ENCODE results near the gene CLSTN2.
A peak's percentile ranks its signal among the peaks of the same experiment; 100 is the strongest.

The CLSTN2 gene

DNA sequence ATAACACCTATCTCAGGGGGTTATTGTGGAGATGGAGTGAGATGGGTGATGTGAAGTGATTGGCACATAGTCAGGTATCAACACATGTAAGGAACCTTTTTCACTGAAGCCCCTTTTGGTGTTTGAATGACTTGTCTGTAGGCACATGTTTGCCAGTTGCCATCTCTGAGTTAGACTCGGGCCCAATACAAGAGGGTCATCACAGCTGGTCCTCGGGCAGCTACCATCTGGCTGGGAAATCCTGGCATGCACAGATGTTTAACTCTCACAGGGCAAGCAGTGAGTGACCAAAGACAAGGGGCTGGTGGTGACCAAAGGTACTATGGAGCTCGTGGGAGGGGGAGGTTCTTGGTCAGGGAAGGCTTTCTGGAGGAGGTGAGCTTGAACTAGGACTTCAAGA is 118.8 kb downstream of the CLSTN2 start:
- DNase-seq = no peak

DNA sequence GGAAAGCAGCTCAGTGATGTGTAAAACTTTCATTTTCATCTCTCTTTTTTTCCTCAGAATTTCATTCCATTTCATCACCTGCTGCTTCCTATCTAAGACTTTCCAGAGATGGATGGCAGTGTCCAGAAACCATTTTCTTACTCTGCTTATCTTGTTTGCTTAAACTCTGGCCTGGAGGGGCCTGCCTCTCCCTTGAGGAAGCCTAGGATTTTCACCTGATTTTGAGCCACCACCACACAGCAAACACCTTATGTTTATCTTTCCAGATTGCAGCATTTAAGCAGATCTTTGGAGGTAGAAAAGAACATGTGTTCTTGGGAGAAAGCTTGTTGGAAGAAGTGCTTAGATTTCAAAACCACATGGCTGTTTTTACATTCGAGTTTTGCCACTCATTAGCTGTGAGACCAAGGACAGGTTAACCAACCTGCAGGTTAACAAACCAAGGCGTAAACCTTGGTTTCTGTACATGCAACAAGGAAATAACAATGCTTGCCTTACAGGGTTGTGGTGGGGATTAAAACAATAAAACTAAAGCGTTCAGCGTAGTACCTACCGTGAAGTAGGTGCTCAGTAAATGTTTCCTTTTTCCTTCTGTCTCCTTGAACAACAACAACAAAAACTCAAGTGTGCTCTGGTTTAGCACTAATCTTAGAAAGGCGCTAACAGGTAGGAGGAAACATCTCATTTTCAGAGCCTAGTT is 120.3 kb downstream of the CLSTN2 start:
- DNase-seq = no peak

DNA sequence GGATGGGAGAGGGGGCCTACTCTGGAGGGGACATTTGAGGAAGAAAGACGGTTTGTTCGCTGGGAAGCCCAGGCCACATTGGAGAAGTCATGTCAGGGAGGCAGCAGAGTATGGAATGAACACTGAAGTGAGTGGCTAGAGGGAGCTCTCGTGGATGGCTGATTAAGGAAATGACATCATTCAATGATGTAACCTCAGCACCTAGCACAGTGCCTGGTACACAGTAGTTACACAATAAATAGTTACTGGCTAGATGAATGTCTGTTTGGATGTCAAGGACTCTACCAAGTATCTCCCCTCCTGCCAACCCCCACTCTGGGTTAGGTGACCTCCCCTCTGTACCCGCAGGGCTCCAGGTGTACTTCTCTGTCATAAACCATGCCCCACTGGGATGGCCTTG is 121.1 kb downstream of the CLSTN2 start:
- DNase-seq = no peak

DNA sequence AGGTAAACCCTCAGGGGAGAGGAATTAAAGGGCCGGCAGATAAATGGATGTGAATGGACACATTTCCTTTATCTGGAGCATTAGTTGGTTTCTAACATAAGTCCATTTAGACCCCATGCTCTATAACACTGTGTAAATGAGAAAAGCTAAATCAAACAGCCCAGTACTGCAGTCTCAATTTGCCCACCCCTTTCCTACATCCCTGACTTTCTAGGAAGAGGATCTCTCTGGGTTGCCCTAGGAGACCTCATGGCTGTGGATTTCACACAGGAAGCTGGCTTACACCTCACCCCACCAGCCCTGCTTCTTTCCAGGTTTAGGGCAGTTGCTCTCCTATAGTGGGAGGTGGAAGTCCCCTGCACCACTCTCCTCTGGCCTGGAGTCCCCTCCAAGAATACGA is 126.2 kb downstream of the CLSTN2 start:
- DNase-seq = no peak

DNA sequence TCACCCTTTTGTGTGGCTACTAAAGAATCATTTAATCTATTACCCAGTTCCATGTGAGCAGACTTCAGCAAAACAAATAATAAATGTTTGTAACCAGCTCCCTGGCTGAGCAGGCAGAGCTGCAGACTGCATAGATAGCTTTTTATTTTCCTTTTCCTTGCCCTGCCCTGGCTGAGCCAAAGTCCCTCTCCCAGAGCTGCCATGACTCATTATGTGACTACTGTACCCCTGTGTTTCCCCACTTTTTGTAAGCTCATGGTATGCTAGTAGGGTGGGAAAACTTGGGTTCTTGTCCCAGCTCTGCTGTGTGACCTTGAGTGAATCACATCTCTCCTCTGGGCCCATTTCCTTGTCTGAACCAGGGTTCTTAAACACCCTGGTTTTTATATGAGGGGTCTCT is 127.5 kb downstream of the CLSTN2 start:
- no peak for DNase-seq

DNA sequence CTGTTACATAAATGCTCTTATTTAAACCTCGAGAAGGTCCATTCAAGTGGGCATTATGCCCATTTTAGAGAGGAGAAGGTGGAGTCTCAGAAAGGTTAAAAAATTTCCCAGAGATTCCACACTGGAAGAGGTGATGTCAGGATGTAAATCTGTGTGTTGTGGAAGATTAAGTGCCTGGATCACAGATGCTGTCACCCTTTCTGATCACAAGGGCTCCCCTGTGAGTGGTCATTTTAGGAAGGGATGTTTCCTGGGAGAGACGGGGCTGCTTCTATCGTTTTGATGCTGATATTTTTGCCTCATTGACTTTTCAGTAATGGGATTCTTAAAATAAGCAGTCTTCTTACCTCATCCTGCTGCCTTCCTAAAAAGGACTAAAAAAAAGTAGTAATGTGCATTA is 132.5 kb downstream of the CLSTN2 start:
- no peak for DNase-seq

DNA sequence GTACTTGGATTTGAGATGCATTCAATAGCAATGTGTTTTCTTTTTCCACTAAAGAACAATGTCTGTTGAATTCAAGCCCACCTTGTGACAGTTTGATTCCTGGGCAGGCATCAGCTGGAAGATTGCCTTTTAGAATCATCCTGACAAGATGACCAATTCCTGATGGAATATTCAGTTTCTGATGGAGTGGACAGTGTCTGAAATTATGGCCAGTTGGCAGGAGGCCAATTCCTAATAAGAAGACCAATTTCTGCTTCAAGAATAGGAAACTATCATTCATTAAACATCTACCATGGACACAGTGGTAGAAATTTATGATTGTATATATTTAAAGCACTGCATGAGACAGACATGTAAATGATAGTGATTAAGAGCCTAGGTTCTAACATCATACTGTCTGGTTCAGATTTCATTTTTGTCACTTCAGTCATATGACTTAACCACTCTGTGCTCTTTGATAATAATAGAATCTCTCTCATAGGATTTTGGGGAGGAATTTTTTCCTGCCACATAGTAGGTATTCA is 133.6 kb downstream of the CLSTN2 start:
- DNase-seq = peak; percentile 50

DNA sequence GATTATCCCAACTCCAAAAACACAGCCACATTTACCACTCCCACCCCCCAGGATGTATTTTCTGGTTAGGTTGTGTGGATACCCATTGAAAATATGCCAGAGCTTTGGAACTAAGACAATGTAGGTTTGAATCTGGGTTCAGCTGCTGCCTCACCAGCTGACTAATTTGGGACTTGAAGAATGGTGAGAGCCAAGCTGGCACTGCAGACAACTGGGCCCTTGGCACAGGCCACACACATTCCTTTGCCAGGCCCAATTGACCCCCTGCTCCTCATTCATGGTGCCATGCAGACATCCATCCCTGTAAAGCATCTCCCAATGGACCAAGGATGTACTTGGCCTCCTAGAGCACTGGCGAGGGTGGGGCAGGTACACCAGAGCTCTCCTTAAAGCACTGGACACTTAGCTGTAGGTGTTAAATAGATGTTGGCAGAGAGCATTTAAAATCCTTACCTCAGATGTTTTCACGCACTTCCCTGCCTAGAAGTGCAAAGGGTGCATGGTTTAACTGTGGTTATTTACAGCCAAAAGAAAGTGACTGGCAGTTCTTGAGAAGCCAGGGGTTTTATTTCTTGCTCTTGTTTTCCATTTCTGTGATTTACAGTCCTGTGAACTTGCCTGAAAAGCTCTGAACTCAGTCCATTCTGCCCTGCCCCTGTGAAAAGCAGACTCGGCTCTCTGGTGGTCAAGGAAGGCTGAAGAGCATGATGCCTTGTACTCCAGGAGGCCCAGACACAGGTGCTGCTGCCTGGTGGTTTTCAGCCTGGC is 138.5 kb downstream of the CLSTN2 start:
- DNase-seq = peak; percentile 49

DNA sequence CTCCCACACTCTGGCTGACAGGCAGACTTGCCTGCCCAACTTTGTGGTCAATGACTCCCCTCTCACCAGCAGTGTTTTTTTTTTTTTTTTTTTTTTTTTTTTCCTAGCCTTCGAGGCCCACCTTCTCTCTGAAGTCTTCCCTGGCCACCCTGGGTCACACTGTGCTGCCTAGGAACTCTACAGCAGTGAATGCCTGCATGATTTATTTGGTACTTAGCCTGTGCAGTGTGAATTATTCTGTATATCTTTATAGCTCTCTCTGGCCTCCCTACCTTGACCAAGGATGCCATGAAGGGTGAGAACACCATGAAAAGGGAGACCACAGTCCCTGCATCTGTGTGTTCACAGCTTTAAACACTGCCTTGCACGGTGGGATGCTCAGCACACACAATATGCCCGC is 141.6 kb downstream of the CLSTN2 start:
- no peak for DNase-seq

DNA sequence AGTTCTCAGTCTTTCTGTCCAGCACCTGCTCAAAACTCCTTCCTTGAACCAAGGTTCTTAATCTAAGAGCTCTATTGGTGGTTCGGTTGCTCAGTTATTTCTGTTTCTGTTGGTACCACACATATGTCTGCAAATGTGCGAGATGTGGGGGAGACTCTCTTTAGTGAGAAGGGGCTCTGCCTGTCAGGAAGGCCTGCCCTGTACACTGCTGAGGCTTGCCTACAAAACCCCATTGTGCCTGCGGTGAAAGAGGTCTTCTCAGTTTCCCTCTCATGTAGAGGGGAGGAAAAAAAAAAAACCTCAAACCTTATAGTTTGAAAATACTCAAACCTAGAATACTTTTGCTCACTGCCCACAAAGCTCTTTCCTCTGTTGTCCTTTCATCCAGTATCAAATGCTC is 142.4 kb downstream of the CLSTN2 start:
- no peak for DNase-seq

DNA sequence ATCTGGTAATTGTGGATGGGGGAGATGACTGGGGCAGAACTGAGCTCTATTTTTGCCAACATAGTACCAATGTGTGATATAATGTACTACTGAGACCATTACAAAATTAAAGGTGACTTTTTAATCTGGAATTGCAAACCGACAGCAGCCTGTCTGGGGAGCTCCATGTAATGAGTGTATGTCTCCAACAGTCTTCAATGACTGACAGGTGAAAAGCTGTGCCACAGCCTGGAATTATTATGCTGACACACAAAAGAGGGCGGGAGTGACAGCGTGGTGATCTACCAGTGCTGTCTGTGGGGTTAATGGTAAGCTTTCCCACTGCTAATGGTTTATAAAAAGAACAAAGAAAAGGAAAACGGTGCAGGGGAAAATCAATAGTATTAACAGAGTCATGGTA is 143.4 kb downstream of the CLSTN2 start:
- DNase-seq = peak; percentile 5

DNA sequence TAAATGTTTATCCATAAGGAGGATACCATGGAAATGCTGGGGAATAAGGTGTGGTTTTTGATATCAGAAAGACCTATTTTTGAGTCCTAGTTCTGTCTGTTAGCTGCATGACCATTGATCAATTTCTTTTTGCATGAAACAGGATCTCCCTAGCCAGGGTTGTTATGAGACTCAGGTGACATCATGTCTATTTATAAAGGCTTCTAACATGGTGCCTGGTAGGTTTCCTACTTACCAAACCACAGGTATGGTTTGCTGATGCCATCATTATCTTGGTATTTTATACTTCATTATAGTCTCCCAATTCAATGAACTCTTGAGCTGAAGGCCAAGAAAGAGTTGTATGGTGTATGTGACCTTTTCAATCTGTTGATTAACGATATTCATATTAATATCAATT is 144.0 kb downstream of the CLSTN2 start:
- no peak for DNase-seq

DNA sequence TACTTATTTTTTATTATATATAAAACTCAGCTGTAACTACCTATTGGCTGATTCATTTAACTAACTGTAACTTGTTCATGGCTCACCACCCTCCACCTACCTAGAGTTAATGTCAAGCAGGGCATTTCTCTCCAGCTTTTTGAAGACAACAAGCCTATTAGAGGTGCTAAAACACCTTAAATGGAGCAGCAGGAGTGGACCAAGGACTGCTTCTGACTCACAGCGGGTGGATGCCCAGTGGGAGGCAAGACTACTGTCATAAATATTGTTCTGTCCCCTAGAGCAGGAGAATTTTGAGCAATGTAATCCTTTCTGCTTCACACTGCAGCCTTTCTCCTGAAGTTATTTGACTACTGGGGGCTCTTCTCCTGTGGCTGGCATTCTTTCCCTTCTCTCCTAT is 146.9 kb downstream of the CLSTN2 start:
- peak; percentile 56 for DNase-seq

DNA sequence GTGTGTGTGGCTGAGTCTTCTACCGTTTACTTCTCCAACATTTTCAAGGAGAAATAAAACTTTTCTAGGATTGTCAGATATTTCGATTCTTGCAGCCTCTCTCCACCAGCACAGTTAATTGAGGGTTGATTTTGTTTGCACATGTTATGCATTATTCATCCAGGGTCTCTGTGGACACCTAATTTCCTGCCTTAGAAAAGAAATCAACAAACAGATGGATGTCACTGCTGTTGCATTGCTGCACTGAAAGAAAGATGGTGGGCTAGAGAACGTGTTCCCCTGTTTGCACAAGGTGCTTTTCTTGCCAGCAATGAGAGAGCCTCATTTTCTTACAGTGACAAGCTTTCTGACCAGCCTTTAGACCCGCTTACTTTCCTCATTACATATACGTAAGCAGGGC is 150.0 kb downstream of the CLSTN2 start:
- peak; percentile 72 for DNase-seq

DNA sequence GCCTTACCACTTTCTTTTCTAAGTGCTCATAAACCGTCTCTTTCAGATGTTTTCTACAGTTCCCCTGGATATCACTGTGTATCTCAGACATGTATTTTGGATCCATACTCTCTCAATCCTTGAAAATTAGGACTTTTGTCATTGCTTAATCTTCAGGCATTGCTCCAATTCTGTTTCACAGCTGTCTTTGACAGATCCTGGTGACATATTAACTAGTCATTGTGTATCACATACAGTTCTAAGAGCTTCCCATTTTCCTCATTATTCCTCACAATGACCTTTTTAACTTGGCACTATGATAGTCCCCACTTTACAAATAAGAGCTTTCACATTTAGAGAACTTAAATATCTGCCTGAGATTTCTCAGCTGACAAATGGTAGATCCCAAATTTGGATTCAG is 151.7 kb downstream of the CLSTN2 start:
- DNase-seq = no peak

DNA sequence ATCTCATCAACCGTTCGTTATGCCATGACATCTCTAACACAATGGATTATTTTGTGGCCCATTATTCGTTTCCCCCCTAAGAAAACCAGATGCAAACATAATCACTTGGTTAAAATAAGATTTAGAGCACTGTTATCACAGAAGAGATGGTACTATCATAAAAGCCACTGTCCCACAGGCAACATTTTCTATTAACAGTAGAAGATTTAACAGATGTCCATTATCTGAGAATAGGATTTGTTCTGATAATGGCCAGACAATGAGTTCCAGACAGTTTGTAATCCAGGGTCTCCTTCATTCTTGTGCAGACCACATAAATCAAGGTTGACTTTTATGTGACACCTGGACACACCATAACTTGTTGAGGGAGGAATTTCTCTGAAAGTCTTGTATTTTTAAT is 153.1 kb downstream of the CLSTN2 start:
- DNase-seq = no peak

DNA sequence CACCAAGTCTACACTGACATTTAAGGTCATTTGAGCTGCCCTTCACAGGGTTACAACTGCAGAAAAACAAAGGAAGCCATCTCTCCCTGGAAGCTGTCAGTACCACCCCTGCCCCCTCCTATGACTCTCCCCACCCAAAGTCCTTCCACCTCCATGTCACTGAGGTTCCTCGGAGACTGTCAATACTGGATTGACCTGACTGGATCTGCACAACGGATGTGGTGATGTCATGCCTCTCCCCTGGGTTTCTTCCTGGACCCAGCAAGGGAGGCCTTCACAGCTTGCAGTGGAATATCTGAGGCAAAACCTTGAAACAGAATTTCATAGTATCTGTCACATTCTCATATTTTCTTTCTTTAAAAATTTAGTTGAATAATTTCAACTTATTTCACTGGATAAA is 153.5 kb downstream of the CLSTN2 start:
- no peak for DNase-seq

DNA sequence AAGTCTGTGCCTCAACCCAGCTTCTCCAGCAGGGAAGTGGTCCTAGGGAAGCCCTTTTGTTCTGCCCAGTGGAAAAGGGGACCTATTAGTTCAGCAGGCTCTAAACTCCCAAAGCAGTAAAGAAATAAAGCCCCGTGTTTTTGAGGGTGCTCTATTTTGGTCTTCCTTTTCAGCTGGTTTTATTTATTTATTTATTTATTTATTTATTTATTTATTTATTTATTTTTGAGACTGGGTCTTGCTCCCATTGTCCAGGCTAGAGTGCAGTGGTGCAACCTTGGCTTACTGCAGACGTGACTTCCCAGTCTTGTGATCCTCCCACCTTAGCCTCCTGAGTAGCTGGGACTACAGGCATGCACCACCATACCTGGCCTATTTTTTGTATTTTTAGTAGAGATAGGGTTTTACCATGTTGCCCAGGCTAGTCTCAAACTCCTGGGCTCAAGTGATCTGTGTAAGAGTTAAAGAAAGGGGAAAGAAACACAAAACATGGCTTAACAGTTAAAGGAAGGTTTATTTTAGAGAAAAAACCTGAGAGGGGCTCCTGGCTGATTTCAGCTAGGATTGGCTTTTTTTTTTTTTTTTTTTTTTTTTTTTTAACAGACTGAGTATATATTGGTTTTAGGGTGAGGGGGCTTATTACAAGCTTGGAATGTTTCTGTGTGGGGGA is 154.6 kb downstream of the CLSTN2 start:
- no peak for DNase-seq

DNA sequence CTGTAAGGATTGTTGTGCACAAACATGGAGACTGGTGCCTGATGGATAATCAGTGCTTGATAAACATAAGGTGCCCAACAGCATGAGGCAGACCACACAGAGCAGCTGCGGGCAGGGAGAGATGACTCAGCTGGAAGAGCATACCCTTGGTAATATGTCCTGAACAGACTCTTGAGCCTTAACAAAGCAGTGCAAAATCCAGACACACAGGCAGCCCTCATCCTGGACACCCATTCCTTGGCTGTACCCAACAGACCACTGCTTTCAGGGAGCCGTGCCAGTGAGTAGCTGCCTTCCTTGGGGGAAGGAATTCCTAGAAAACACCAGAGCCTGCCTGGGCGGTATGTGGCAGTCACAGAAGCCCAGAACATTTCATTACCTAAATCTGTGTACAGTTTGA is 156.2 kb downstream of the CLSTN2 start:
- DNase-seq = peak; percentile 9

DNA sequence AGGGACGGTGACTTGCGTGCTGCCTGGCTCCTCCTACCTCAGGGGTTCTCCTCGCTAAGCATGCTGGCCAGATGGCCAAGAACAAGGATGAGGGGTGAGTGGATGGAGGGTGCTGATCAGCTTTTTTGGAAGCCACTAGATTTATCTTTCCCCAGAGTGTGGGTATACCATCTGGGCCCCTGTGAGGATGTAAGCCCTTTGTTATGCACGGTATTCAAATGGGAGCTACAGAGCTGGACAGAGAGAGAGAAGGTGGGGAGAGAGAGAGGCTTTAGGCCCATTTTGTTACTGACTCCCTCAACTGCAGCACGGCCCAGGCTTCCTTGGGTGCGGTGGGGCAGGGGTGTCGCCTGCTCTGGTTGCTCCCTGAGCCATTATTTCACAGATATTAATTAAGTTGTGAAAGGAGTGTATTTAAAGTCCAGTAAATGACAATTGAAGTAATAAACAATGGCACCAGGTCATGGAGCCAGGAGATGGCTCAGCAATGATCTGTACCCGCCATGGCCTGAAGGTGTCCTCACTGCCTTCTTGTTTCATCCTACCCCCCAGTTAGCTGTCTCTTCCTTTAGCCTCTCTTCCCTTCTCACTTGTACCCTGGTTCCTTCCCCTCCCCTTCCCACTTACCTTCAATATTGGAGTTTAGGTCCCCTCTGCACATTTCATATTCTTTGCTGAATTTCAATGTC is 158.0 kb downstream of the CLSTN2 start:
- peak; percentile 71 for DNase-seq

DNA sequence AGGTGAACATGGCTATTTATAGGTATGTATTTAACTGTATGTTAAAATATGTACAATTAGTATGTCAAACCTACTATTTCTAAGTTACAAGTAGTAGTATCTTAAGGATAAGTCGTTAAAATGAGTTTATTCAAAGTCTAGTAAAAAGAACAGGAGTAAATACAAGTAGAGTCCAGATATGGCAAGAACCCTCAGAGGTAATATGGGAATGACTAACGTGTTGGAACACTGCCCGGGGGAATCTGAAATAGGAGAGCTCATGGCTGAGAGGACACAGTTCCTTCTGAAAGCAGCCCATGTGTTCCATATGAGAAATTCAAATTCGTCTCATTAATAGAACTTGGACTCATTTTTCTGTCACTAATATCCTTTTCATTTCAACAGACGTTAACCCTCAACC is 158.8 kb downstream of the CLSTN2 start:
- peak; percentile 90 for DNase-seq

DNA sequence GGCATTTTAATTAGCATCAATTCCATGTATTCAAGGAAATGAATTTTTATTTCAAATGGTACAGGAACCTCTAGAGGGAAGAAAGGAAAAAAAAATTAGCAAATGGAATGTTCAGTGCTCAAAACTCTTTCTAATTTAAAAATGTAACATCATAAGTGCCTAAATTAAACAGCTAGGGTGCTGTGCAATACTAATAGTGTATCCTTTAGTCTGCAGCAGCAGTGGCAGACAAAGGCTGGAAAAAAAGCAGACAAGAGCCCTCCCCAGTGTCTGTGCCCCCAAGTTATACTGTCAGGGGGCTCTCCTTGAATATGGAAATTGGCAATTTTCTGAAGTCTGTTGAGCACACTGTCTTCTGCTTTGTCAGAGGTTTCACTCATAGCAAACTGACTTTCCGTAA is 159.5 kb downstream of the CLSTN2 start:
- no peak for DNase-seq

DNA sequence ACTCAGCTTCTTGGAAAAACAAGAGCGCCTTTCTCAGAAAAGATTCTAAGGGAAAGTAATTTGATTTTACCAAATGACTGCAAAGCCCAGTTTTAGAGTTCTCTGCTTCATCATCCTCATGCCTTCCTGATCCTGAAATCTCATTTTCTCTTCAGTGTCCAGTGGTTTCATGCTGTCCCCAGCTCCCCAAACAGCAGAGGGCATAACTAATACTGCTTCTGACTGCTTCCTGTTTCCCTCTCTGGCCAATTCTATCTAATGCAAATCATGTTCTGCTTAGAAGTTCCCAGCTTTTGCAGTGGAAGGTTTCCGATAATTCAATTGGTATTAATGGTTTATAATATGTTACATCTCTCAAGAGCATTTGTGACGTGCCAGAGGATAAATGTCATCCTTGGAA is 161.1 kb downstream of the CLSTN2 start:
- peak; percentile 2 for DNase-seq

Measured in NCI-H69 (cell line).